GM23248 (cell line): ENCODE results near the gene SAMD4B. TPM values are rescaled to one million over a fixed set of nuclear protein-coding genes. Genes with fewer than 3 reads are reported as not detected.

ENCODE experiments used
- DNase-seq: peaks from one replicate; pipeline ENCODE4 v3.0.0-alpha.2; 2015
- H2AFZ ChIP-seq: fragments of 200-600 bp; sonication (generic); 2 replicates; pipeline ENCODE4 v1.6.1; 2016; ENCODE audit warnings: antibody characterized with exemption
- H3F3A ChIP-seq: fragments of 200-600 bp; sonication (generic); 2 replicates; pipeline ENCODE4 v1.6.1; 2016; ENCODE audit warnings: mild to moderate bottlenecking, antibody characterized with exemption, mixed run types; ENCODE audit not compliant: insufficient read depth
- H3K27ac ChIP-seq: fragments of 200-600 bp; sonication (generic); 2 replicates; pipeline ENCODE4 v1.5.1; 2016; ENCODE audit warnings: mild to moderate bottlenecking
- H3K27me3 ChIP-seq: fragments of 200-600 bp; sonication (generic); replicated peaks from 2 replicates; pipeline ENCODE4 v1.6.1; 2016; ENCODE audit warnings: mild to moderate bottlenecking; ENCODE audit not compliant: insufficient read depth
- H3K36me3 ChIP-seq: fragments of 200-600 bp; sonication (generic); 2 replicates; pipeline ENCODE4 v1.6.1; 2016; ENCODE audit warnings: low read depth, mild to moderate bottlenecking
- H3K4me1 ChIP-seq: fragments of 200-600 bp; sonication (generic); 2 replicates; pipeline ENCODE4 v1.6.1; 2016; ENCODE audit warnings: mild to moderate bottlenecking; ENCODE audit not compliant: insufficient read depth
- H3K4me2 ChIP-seq: fragments of 200-600 bp; sonication (generic); one replicate; pipeline ENCODE4 v1.6.1; 2016; ENCODE audit warnings: mild to moderate bottlenecking; ENCODE audit not compliant: unreplicated experiment
- H3K4me3 ChIP-seq: fragments of 200-600 bp; sonication (generic); 2 replicates; pipeline ENCODE4 v1.5.1; 2016; ENCODE audit warnings: mild to moderate bottlenecking
- H3K79me2 ChIP-seq: fragments of 200-600 bp; sonication (generic); 2 replicates; pipeline ENCODE4 v1.6.1; 2016; ENCODE audit warnings: mild to moderate bottlenecking; ENCODE audit not compliant: insufficient read depth
- H3K9ac ChIP-seq: fragments of 200-600 bp; sonication (generic); 2 replicates; pipeline ENCODE4 v1.6.1; 2016; ENCODE audit warnings: mild to moderate bottlenecking
- H3K9me2 ChIP-seq: fragments of 200-600 bp; sonication (generic); 2 replicates; pipeline ENCODE4 v1.6.1; 2016; ENCODE audit warnings: mixed run types, mild to moderate bottlenecking, moderate library complexity; ENCODE audit not compliant: insufficient read depth
- H3K9me3 ChIP-seq: fragments of 200-600 bp; sonication (generic); one replicate; pipeline ENCODE4 v1.6.1; 2017; ENCODE audit warnings: low read depth
- H4K20me1 ChIP-seq: fragments of 200-600 bp; sonication (generic); 2 replicates; pipeline ENCODE4 v1.6.0; 2016; ENCODE audit not compliant: insufficient read depth
- EZH2 ChIP-seq: fragments of 200-600 bp; sonication (generic); IDR thresholded peaks from 2 replicates; pipeline ENCODE4 v1.6.1; 2018; ENCODE audit warnings: antibody characterized with exemption, mild to moderate bottlenecking; ENCODE audit not compliant: insufficient read depth, poor library complexity, severe bottlenecking
- EZH2phosphoT487 ChIP-seq: fragments of 200-600 bp; sonication (generic); IDR thresholded peaks from 2 replicates; pipeline ENCODE4 v1.6.1; 2018; ENCODE audit warnings: antibody characterized with exemption, moderate library complexity, mild to moderate bottlenecking, low read depth; ENCODE audit not compliant: insufficient read depth
- WGBS, 2 experiments: methylation state at CpG; one replicate each; pipeline ENCODE4 v1.1.6; 2015 to 2017; ENCODE audit warnings: low lambda C conversion rate in 2 of 2, low coverage in 1 of 2; ENCODE audit errors: missing lambda C conversion rate in 2 of 2; 5-methylcytosine and 5-hydroxymethylcytosine counted together
- in situ Hi-C: fragments of 300-500 bp; cut with MboI; formaldehyde crosslinking; loops from 2 replicates; pipeline ENCODE4 v1.15.0; 2020
- polyA plus RNA-seq: library from polyadenylated mRNA; unstranded; fragments of >200 nt; fragmentation: Nextera tagmentation; extraction: Ambion mirVana; gene quantifications from 2 replicates; pipeline ENCODE4 v1.2.1, GENCODE V29; 2016
- total RNA-seq: library from RNA; depleted of rRNA; stranded (reverse); fragments of >200 nt; shearing (Covaris generic); gene quantifications from 2 replicates; pipeline ENCODE4 v1.2.3, GENCODE V29; 2014

Gene SAMD4B
- total and polyA plus RNA-seq, 2 experiments from 2014 or later: 66.7 to 71.9 TPM

- Histone ChIP-seq H3F3A (no peaks in the 10 kb centered on the region), H3K4me1 (no peaks in the 10 kb centered on the region), H3K79me2 (no peaks in the 10 kb centered on the region), H3K9me2 (no peaks in the 10 kb centered on the region), H2AFZ (no peak overlapping the region), H3K27ac (no peak overlapping the region), H3K4me2 (no peak overlapping the region), H3K9me3 (no peaks in the 10 kb centered on the region), H4K20me1 (no peaks in the 10 kb centered on the region), H3K36me3 (no peaks in the 10 kb centered on the region), H3K4me3 (no peak overlapping the region), H3K27me3 (peaks cover 20% of the 10 kb centered on the region), H3K9ac (no peak overlapping the region)
- TF ChIP-seq EZH2phosphoT487: no peak
- no peak for TF ChIP-seq EZH2
- in situ Hi-C loops: no loop called here
- DNase-seq: no peak
- 76 to 81% methylated on average over 4 of the region's 4 CpGs for WGBS, 2 experiments
Observed at GRCh38 chr19:39317476-39317875, 24.7 kb upstream of the SAMD4B start.

DNA sequence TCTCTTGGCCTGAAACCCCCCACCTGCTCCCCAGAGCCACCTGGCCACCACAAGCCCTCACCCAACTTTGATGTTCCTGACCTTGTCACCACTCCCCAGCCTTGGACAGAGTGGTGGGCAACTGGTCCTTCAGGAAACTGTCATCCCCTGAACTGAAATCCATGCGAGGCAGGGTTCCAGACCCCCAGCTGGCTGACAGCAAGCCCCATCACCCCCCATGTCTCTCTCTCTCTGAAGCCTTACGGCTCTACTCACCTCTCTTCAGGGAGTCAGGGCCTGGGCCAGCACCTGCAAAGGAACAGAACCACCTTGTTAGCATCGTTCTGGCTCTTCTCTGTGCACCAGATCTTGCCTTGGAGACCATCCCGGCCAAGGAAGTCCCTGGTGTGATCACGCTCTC lies 24.1 kb upstream of the SAMD4B start:
- in situ Hi-C loops: no loop called here
- no peaks in the 10 kb centered on the region for H3K36me3 ChIP-seq
- H3K4me3 ChIP-seq: no peak overlapping the region
- no peak for DNase-seq
- no peak overlapping the region for H3K27ac ChIP-seq
- 72 to 81% methylated on average over 5 of the region's 5 CpGs for WGBS, 2 experiments
- H3K79me2 ChIP-seq: no peaks in the 10 kb centered on the region
- no peaks in the 10 kb centered on the region for H3K9me2 ChIP-seq
- no peak overlapping the region for H2AFZ ChIP-seq
- no peaks in the 10 kb centered on the region for H3F3A ChIP-seq
- no peak overlapping the region for H3K9ac ChIP-seq
- no peaks in the 10 kb centered on the region for H4K20me1 ChIP-seq
- no peak overlapping the region for H3K4me2 ChIP-seq
- H3K9me3 ChIP-seq: no peaks in the 10 kb centered on the region
- H3K4me1 ChIP-seq: no peaks in the 10 kb centered on the region
- peaks cover 20% of the 10 kb centered on the region for H3K27me3 ChIP-seq
- TF ChIP-seq EZH2 (no peak), EZH2phosphoT487 (no peak)

GRCh38 chr19:39318690-39319089 lies 23.5 kb upstream of the SAMD4B start:
- Histone ChIP-seq H3K9ac (no peak overlapping the region), H3K27me3 (peaks cover 20% of the 10 kb centered on the region), H3K9me2 (no peaks in the 10 kb centered on the region), H3K36me3 (no peaks in the 10 kb centered on the region), H3K79me2 (no peaks in the 10 kb centered on the region), H3K9me3 (no peaks in the 10 kb centered on the region), H4K20me1 (no peaks in the 10 kb centered on the region), H3K4me3 (no peak overlapping the region), H3F3A (no peaks in the 10 kb centered on the region), H3K4me2 (no peak overlapping the region), H3K4me1 (no peaks in the 10 kb centered on the region), H2AFZ (no peak overlapping the region), H3K27ac (no peak overlapping the region)
- TF ChIP-seq EZH2: no peak
- no peak for TF ChIP-seq EZH2phosphoT487
- in situ Hi-C loops: no loop called here
- DNase-seq: no peak
- 64 to 72% methylated on average over 4 of the region's 4 CpGs for WGBS, 2 experiments

DNA sequence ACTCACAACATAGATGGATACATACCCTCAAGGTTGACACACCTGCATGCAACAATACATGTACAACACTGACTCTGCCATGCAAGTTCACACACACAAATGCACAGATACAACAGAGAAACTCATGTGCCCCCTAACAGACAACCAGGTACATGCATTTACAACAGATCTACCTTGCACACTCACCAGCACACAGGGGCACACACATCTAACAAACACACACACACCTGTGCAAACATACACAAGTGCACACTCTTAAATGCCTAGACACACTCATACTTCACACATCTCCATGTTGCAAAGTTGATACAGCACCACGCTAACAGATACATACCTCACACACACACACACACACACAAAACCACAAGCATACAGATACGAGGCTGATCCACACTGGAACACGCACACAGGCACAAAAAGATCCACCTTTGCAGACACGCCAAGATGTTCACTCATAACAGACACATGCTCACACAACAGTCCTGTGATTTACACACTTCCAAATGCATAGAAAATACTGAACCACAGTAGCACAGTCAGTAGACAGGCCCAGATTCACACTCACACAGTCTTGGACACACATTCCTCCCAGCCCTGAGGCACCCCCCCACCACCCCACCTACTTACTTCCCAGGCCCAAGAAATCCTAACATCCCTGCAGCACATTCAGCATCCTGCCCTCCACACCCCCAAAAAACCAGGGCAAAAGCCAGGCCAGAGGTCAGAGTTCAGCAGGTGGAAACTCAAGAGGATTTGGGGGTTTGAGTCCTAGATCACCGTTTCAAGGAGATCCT lies 22.9 kb upstream of the SAMD4B start:
- H3K4me2 ChIP-seq: no peak overlapping the region
- H4K20me1 ChIP-seq: no peaks in the 10 kb centered on the region
- H3F3A ChIP-seq: no peaks in the 10 kb centered on the region
- no peaks in the 10 kb centered on the region for H3K4me1 ChIP-seq
- 82 to 88% methylated on average over 5 of the region's 5 CpGs for WGBS, 2 experiments
- H3K36me3 ChIP-seq: no peaks in the 10 kb centered on the region
- H3K4me3 ChIP-seq: no peak overlapping the region
- H3K9me2 ChIP-seq: no peaks in the 10 kb centered on the region
- TF ChIP-seq EZH2: no peak
- TF ChIP-seq EZH2phosphoT487: no peak
- no peaks in the 10 kb centered on the region for H3K79me2 ChIP-seq
- no peaks in the 10 kb centered on the region for H3K9me3 ChIP-seq
- H3K27ac ChIP-seq: no peak overlapping the region
- in situ Hi-C loops: no loop called here
- H3K9ac ChIP-seq: no peak overlapping the region
- DNase-seq: no peak
- H2AFZ ChIP-seq: no peak overlapping the region
- H3K27me3 ChIP-seq: peaks cover 20% of the 10 kb centered on the region
